DOHH2 (cell line): ENCODE data around the gene COX7A2.

ENCODE experiments used
- H3F3A ChIP-seq: fragments of 200-600 bp; sonication (generic), shearing (Covaris generic); 2 replicates; pipeline ENCODE4 v1.6.0; 2016; ENCODE audit warnings: antibody characterized with exemption, mild to moderate bottlenecking; ENCODE audit not compliant: control insufficient read depth, insufficient read depth
- H3K27ac ChIP-seq: fragments of 200-600 bp; sonication (generic); 2 replicates; pipeline ENCODE4 v1.5.1; 2014; ENCODE audit warnings: low read depth, mild to moderate bottlenecking, low read length, moderate library complexity
- H3K27me3 ChIP-seq: fragments of 200-600 bp; sonication (generic); 2 replicates; pipeline ENCODE4 v1.6.1; 2014; ENCODE audit warnings: mild to moderate bottlenecking, low read length, mixed read lengths; ENCODE audit not compliant: control insufficient read depth
- H3K36me3 ChIP-seq: fragments of 200-600 bp; sonication (generic); 2 replicates; pipeline ENCODE4 v1.6.1; 2014; ENCODE audit warnings: mild to moderate bottlenecking, low read length, moderate library complexity, mixed read lengths; ENCODE audit not compliant: control insufficient read depth
- H3K4me1 ChIP-seq: fragments of 200-600 bp; sonication (generic); 2 replicates; pipeline ENCODE4 v1.6.1; 2014; ENCODE audit warnings: mild to moderate bottlenecking, low read length, mixed read lengths; ENCODE audit not compliant: control insufficient read depth
- H3K4me2 ChIP-seq: fragments of 200-600 bp; sonication (generic); 2 replicates; pipeline ENCODE4 v1.6.0; 2014; ENCODE audit warnings: mild to moderate bottlenecking, low read length, moderate library complexity
- H3K4me3 ChIP-seq: fragments of 200-600 bp; sonication (generic); 2 replicates; pipeline ENCODE4 v1.5.1; 2014; ENCODE audit warnings: mild to moderate bottlenecking, low read length, mixed read lengths
- H3K79me2 ChIP-seq: fragments of 200-600 bp; sonication (generic); 2 replicates; pipeline ENCODE4 v1.6.1; 2014; ENCODE audit warnings: mild to moderate bottlenecking, low read length, mixed read lengths; ENCODE audit not compliant: control insufficient read depth
- H3K9me2 ChIP-seq: fragments of 200-600 bp; sonication (generic); replicated peaks from 2 replicates; pipeline ENCODE4 v1.6.1; 2014; ENCODE audit warnings: mild to moderate bottlenecking, low read length, mixed read lengths; ENCODE audit not compliant: control insufficient read depth
- H3K9me3 ChIP-seq: fragments of 200-600 bp; sonication (generic); 2 replicates; pipeline ENCODE4 v1.6.1; 2014; ENCODE audit warnings: antibody characterized with exemption, low read length, mixed read lengths; ENCODE audit not compliant: control insufficient read depth, insufficient read depth
- H4K20me1 ChIP-seq: fragments of 200-600 bp; sonication (generic); 2 replicates; pipeline ENCODE4 v1.6.0; 2014; ENCODE audit warnings: low read depth, mild to moderate bottlenecking, antibody characterized with exemption, low read length, moderate library complexity; ENCODE audit not compliant: control insufficient read depth, insufficient read depth
- EZH2phosphoT487 ChIP-seq: fragments of 200-600 bp; sonication (generic); IDR thresholded peaks from 2 replicates; pipeline ENCODE4 v1.6.1; 2017; ENCODE audit warnings: borderline replicate concordance, mild to moderate bottlenecking, antibody characterized with exemption, low read length, moderate library complexity, mixed read lengths
- TF ChIP-seq, protein P1 (sequence below): fragments of 200-600 bp; sonication (generic); IDR thresholded peaks from one replicate; pipeline ENCODE4 v1.5.1; 2014; ENCODE audit warnings: antibody characterized with exemption, mild to moderate bottlenecking, low read depth, low read length; ENCODE audit not compliant: poor library complexity, severe bottlenecking

COX7A2 gene

DNA sequence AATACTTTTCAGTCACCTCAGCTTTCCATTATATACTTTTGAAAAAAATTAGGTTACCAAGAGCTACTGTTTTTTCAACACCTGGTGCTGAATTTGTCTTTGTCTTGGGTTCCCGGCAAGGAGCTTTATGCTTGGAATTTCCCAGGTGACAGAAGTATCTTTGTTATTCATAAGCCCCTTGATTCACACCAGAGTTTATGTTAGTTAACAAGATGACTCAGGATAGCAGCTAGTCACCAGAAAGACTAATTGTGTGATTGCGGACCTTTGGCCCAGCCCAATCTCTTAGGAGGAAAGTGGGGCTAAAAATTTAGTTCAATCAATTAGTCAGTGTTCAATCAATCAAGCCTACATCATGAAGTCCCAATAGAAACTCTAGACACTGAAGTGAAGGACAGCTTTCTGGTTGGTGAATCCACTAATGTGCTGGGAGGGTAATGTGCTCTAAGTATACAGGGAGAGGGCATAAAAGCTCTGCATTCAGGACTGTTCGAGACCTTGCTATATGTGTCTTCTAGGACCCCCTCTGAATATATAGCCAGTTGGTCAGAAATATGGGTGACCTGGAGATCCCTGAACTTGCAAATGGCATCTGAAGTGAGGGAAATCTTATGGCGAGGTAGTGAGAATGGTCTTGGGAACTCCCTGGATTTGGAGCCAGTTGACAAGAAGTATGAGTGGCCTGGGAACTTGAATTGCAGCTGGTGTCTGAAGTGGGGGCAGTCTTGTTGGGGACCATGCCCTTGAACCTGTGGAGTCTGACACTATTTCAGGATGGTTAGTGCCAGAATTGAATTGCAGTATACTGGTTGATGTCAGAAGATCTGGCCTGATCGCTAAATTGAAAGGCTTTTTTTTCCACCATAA is 24.8 kb upstream of the COX7A2 start:
- Histone ChIP-seq H3F3A (peaks cover 9% of the 10 kb centered on the region), H3K9me3 (no peaks in the 10 kb centered on the region), H3K9me2 (no peaks in the 10 kb centered on the region), H3K27me3 (no peaks in the 10 kb centered on the region), H3K79me2 (peaks cover 63% of the 10 kb centered on the region), H3K36me3 (peaks cover 32% of the 10 kb centered on the region), H3K4me3 (no peak overlapping the region), H3K4me1 (peaks cover 14% of the 10 kb centered on the region), H3K4me2 (no peak overlapping the region), H3K27ac (no peak overlapping the region), H4K20me1 (no peaks in the 10 kb centered on the region)
- TF ChIP-seq EZH2phosphoT487 = no peak
- TF ChIP-seq, protein P1, sequence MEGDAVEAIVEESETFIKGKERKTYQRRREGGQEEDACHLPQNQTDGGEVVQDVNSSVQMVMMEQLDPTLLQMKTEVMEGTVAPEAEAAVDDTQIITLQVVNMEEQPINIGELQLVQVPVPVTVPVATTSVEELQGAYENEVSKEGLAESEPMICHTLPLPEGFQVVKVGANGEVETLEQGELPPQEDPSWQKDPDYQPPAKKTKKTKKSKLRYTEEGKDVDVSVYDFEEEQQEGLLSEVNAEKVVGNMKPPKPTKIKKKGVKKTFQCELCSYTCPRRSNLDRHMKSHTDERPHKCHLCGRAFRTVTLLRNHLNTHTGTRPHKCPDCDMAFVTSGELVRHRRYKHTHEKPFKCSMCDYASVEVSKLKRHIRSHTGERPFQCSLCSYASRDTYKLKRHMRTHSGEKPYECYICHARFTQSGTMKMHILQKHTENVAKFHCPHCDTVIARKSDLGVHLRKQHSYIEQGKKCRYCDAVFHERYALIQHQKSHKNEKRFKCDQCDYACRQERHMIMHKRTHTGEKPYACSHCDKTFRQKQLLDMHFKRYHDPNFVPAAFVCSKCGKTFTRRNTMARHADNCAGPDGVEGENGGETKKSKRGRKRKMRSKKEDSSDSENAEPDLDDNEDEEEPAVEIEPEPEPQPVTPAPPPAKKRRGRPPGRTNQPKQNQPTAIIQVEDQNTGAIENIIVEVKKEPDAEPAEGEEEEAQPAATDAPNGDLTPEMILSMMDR = no peak

DNA sequence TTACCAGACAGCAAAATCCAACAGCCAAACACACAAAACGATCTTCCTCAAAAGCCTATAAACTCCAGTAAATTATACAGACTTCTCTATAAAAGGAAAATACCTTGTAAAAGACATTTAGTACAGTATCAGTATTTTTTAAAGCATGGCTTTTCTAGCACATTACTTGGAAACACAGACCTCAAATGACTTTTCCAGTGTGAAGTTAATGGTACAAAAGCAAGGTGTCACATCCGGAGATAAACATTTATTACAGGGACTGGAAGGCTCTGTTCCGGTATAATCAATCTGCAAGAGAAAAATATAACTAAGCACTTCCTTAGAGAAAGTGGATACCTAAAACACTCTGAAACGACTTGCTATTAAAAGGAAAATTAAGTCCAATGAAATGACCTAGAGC is 23.9 kb upstream of the COX7A2 start:
- Histone ChIP-seq H4K20me1 (no peaks in the 10 kb centered on the region), H3K79me2 (peaks cover 56% of the 10 kb centered on the region), H3K36me3 (peaks cover 33% of the 10 kb centered on the region), H3F3A (peaks cover 9% of the 10 kb centered on the region), H3K27ac (no peak overlapping the region), H3K4me1 (peaks cover 6% of the 10 kb centered on the region), H3K9me2 (no peaks in the 10 kb centered on the region), H3K4me2 (no peak overlapping the region), H3K4me3 (no peak overlapping the region), H3K27me3 (no peaks in the 10 kb centered on the region), H3K9me3 (no peaks in the 10 kb centered on the region)
- no peak for TF ChIP-seq EZH2phosphoT487
- TF ChIP-seq, protein P1 = no peak

DNA sequence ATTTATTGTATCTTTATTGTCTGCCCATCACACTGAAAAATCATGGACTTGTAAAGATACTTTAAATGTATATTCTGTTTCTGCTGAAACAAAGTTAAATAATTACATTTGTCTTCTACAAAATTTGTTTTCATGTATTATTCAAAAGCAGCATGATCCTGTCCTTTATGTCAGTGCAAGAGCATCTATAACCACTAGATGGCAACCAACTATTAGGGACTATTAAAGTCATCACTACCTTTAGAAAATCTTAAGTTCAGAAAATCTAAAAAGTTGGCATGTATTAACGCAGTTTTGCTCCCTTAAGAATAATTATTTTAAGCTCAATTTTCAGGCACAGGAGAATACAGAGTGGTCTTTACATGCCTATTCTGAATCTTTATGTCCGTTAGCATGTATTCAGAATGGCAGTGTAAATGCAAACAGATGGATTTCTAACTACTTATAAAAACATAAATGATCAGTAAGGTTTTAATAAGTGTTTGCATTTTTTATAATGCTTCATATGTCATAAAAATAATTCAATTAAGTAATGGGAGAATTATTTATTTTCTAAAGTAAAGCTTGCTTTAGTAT is 23.2 kb upstream of the COX7A2 start:
- Histone ChIP-seq H3K79me2 (peaks cover 50% of the 10 kb centered on the region), H3K4me2 (no peak overlapping the region), H3K4me1 (no peaks in the 10 kb centered on the region), H3K9me2 (no peaks in the 10 kb centered on the region), H3F3A (peaks cover 9% of the 10 kb centered on the region), H3K36me3 (peaks cover 28% of the 10 kb centered on the region), H3K9me3 (no peaks in the 10 kb centered on the region), H3K4me3 (no peak overlapping the region), H4K20me1 (no peaks in the 10 kb centered on the region), H3K27ac (no peak overlapping the region), H3K27me3 (no peaks in the 10 kb centered on the region)
- TF ChIP-seq EZH2phosphoT487 = no peak
- TF ChIP-seq, protein P1 = peak; percentile 72
